ENCODE data around the gene PPFIBP1.

DNA sequence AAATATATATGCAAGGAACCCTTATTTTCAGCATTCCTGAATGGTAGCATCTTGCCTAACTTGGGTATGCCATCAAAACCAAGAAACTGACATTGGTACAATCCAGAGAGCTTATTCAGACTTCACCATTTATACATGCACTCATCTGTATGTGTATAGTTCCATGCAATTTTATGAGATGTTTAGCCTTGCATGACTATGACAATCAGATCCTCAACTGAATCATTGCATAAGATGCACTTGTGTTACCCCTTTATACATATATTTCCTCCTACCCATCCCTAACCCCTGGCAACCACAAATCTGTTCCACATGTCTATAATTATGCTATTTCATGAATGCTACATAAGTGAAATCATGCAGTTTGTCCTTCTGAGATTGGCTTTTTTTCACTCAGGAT, 37.0 kb upstream of the PPFIBP1 start:
- TF ChIP-seq, protein P1, sequence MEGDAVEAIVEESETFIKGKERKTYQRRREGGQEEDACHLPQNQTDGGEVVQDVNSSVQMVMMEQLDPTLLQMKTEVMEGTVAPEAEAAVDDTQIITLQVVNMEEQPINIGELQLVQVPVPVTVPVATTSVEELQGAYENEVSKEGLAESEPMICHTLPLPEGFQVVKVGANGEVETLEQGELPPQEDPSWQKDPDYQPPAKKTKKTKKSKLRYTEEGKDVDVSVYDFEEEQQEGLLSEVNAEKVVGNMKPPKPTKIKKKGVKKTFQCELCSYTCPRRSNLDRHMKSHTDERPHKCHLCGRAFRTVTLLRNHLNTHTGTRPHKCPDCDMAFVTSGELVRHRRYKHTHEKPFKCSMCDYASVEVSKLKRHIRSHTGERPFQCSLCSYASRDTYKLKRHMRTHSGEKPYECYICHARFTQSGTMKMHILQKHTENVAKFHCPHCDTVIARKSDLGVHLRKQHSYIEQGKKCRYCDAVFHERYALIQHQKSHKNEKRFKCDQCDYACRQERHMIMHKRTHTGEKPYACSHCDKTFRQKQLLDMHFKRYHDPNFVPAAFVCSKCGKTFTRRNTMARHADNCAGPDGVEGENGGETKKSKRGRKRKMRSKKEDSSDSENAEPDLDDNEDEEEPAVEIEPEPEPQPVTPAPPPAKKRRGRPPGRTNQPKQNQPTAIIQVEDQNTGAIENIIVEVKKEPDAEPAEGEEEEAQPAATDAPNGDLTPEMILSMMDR (IDR thresholded peaks at IDR 0.05): no peak
- TF ChIP-seq POLR2A (IDR thresholded peaks at IDR 0.05): no peak
